Endodermal cell (in vitro differentiated cells): ENCODE measurements around the gene TTC28. TPM values are rescaled to one million over a fixed set of nuclear protein-coding genes. Genes with fewer than 3 reads are reported as not detected.

Experiments used
- DNase-seq: peaks from one replicate; pipeline ENCODE4 v3.0.0-alpha.2; 2017
- H3K27ac ChIP-seq: 2 replicates; pipeline ENCODE4 v1.5.1; 2013; ENCODE audit warnings: mild to moderate bottlenecking, low read depth, low read length, moderate library complexity
- H3K27me3 ChIP-seq: 2 replicates; pipeline ENCODE4 v1.6.1; 2013; ENCODE audit warnings: mild to moderate bottlenecking, low read length, moderate library complexity; ENCODE audit not compliant: insufficient read depth, control insufficient read depth, poor library complexity, severe bottlenecking
- H3K36me3 ChIP-seq: 2 replicates; pipeline ENCODE4 v1.7.0; 2013; ENCODE audit warnings: mild to moderate bottlenecking, low read length, moderate library complexity; ENCODE audit not compliant: control insufficient read depth, insufficient read depth
- H3K4me1 ChIP-seq: one replicate; pipeline ENCODE4 v1.7.0; 2013; ENCODE audit warnings: low read length; ENCODE audit not compliant: control insufficient read depth, insufficient read depth
- H3K4me3 ChIP-seq: 2 replicates; pipeline ENCODE4 v1.5.1; 2013; ENCODE audit warnings: mild to moderate bottlenecking, low read length, moderate library complexity
- H3K9ac ChIP-seq: 2 replicates; pipeline ENCODE4 v1.6.1; 2013; ENCODE audit warnings: mild to moderate bottlenecking, low read length, moderate library complexity; ENCODE audit not compliant: poor library complexity, severe bottlenecking; ENCODE audit errors: extremely low read depth
- H3K9me3 ChIP-seq: 2 replicates; pipeline ENCODE4 v1.6.1; 2013; ENCODE audit warnings: mild to moderate bottlenecking, low read length, moderate library complexity; ENCODE audit not compliant: control insufficient read depth
- H3K27ac Mint-ChIP-seq: 2 replicates; pipeline ENCODE4 v1.8.0; 2020; ENCODE audit warnings: mixed read lengths
- H3K27me3 Mint-ChIP-seq: 2 replicates; pipeline ENCODE4 v1.8.0; 2021; ENCODE audit warnings: mild to moderate bottlenecking, mixed read lengths; ENCODE audit not compliant: insufficient read depth
- H3K36me3 Mint-ChIP-seq: 2 replicates; pipeline ENCODE4 v1.8.0; 2020; ENCODE audit warnings: low read depth, mixed read lengths
- H3K4me1 Mint-ChIP-seq: 2 replicates; pipeline ENCODE4 v1.8.0; 2020; ENCODE audit warnings: mixed read lengths
- H3K4me3 Mint-ChIP-seq: 2 replicates; pipeline ENCODE4 v1.8.0; 2020; ENCODE audit warnings: mild to moderate bottlenecking, moderate library complexity, mixed read lengths
- H3K9me3 Mint-ChIP-seq: 2 replicates; pipeline ENCODE4 v1.8.0; 2020; ENCODE audit warnings: mild to moderate bottlenecking, mixed read lengths
- CTCF ChIP-seq: fragments of 200-600 bp; sonication (generic); conservative IDR thresholded peaks from 2 replicates; pipeline ENCODE4 v1.5.0; 2021; ENCODE audit warnings: antibody characterized with exemption, mild to moderate bottlenecking
- WGBS, 2 experiments: methylation state at CpG; one replicate each; pipeline versions ENCODE4 v1.1.5 to v1.1.7; 2013; ENCODE audit warnings: missing lambda C conversion rate in 2 of 2, mixed read lengths in 1 of 2; ENCODE audit not compliant: insufficient coverage in 1 of 2, insufficient read length in 1 of 2; 5-methylcytosine and 5-hydroxymethylcytosine counted together
- total RNA-seq, 2 donors: library from RNA; stranded (reverse); fragmentation: NEBNext Ultra II Directional in 1 of 2; extraction: Animal tissue kit (Norgen Biotek cat#: 25700) in 1 of 2; gene quantifications; 2 replicates in 1 of 2; 3 replicates in 1 of 2; pipeline ENCODE4 v1.2.1, GENCODE V29; 2021

TTC28 gene
- total RNA-seq, 2 donors from 2014 or later = 28.6 to 34.0 TPM

- TF ChIP-seq CTCF = no peak
- no peak overlapping the region for H3K4me3 ChIP-seq
- no peak overlapping the region for H3K9ac ChIP-seq
- no peaks in the 10 kb centered on the region for H3K36me3 Mint-ChIP-seq
- H3K4me1 Mint-ChIP-seq = peaks cover 26% of the 10 kb centered on the region
- no peak overlapping the region for H3K27ac Mint-ChIP-seq
- H3K9me3 Mint-ChIP-seq = no peaks in the 10 kb centered on the region
- H3K9me3 ChIP-seq = no peaks in the 10 kb centered on the region
- peaks cover 14% of the 10 kb centered on the region for H3K4me1 ChIP-seq
- no peak for DNase-seq
- H3K27me3 ChIP-seq = no peaks in the 10 kb centered on the region
- H3K27ac ChIP-seq = peak overlapping the region; percentile 93
- H3K36me3 ChIP-seq = no peaks in the 10 kb centered on the region
- H3K27me3 Mint-ChIP-seq = no peaks in the 10 kb centered on the region
- H3K4me3 Mint-ChIP-seq = no peak overlapping the region
- 77 to 100% methylated on average over 2 to 3 of the region's 3 CpGs for WGBS, 2 experiments
Measured at GRCh38 chr22:28111501-28112189, 568.0 kb downstream of the TTC28 start.

GRCh38 chr22:28108851-28109250 lies 570.8 kb downstream of the TTC28 start:
- Mint-ChIP-seq H3K4me1 (peaks cover 35% of the 10 kb centered on the region), H3K36me3 (no peaks in the 10 kb centered on the region), H3K4me3 (no peak overlapping the region), H3K27me3 (no peaks in the 10 kb centered on the region), H3K9me3 (no peaks in the 10 kb centered on the region), H3K27ac (no peak overlapping the region)
- WGBS, 2 experiments = 91 to 95% methylated on average over 3 to 4 of the region's 4 CpGs
- no peaks in the 10 kb centered on the region for H3K9me3 ChIP-seq
- no peak for DNase-seq
- no peaks in the 10 kb centered on the region for H3K36me3 ChIP-seq
- H3K27ac ChIP-seq = no peak overlapping the region
- H3K9ac ChIP-seq = no peak overlapping the region
- H3K4me1 ChIP-seq = peaks cover 14% of the 10 kb centered on the region
- no peak overlapping the region for H3K4me3 ChIP-seq
- no peak for TF ChIP-seq CTCF
- no peaks in the 10 kb centered on the region for H3K27me3 ChIP-seq

GRCh38 chr22:28106617-28107016 lies 573.0 kb downstream of the TTC28 start:
- no peaks in the 10 kb centered on the region for H3K36me3 ChIP-seq
- no peak overlapping the region for H3K27ac ChIP-seq
- no peaks in the 10 kb centered on the region for H3K36me3 Mint-ChIP-seq
- no peak overlapping the region for H3K4me3 ChIP-seq
- no peak for TF ChIP-seq CTCF
- peaks cover 4% of the 10 kb centered on the region for H3K4me1 ChIP-seq
- H3K4me3 Mint-ChIP-seq = no peak overlapping the region
- H3K9ac ChIP-seq = no peak overlapping the region
- 90 to 94% methylated on average over 2 to 4 of the region's 4 CpGs for WGBS, 2 experiments
- no peaks in the 10 kb centered on the region for H3K27me3 Mint-ChIP-seq
- no peak for DNase-seq
- no peaks in the 10 kb centered on the region for H3K9me3 ChIP-seq
- no peak overlapping the region for H3K27ac Mint-ChIP-seq
- H3K9me3 Mint-ChIP-seq = no peaks in the 10 kb centered on the region
- no peaks in the 10 kb centered on the region for H3K27me3 ChIP-seq
- H3K4me1 Mint-ChIP-seq = peaks cover 16% of the 10 kb centered on the region
